ENCODE measurements around the gene PNO1. TPM values are rescaled to one million over a fixed set of nuclear protein-coding genes. Genes with fewer than 3 reads are reported as not detected.

The PNO1 gene
- total RNA-seq, 1 donor from 2014 or later: 14.2 TPM

DNA sequence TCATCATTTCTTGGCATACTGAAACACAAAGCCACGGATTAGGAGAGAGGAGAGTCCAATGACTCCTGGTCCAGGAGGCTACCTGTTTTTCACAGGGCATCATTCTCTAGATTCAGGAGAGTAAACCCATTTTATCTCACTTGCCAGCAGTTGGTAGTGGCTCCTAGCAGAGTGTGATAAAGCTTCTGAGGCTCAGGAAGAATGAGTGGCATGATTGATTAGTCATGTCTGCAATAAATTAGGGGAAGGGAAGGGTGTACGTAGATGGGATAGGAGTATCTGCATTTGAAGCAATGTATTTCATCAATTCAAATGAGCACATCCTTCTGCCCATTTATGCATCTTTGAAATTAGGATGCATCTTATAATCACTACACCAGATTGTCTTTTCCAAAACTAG lies 31.1 kb upstream of the PNO1 start:
- no peak overlapping the region for H3K4me3 Mint-ChIP-seq

DNA sequence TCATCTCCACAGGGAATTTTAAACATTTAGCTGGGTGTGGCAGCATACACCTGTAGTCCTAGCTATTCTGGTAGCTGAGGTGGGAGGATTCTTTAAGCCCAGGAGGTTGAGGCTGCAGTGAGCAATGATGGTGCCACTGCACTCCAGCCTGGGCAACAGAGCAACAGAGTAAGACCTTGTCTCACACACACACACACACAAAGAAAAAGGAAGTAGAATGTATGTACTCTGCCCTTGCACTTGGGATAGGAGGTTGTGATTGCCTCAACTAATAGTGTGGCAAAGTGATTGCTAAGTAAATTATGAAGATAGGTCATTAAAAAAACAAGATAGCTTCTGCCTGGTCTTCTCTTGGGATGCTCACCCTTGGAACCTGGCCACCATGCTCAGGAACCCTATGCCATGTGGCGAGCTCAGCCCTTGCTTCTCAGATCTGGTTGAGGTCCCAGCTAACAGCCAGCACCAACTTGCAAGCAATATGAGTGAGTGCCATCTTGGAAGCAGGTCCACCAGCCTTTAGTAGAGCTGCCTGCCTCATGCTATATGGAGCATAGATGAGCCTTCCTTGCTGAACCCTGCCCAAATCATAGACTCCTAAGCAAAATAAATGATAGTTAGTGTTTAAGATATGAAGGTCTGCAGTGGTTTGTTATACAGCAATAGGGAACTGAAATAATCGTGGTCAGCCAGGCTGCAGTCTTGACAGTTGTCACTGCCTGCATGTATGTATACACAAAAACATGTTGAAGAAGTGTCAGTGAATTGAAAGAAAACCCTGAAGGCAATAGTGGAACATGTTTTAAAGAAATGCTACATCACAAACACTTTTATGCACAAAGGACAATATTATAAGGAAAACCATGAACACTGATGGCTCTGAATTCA lies 30.1 kb upstream of the PNO1 start:
- Mint-ChIP-seq H3K4me1 (peaks cover 5% of the 10 kb centered on the region), H3K36me3 (peaks cover 11% of the 10 kb centered on the region), H3K9me3 (no peaks in the 10 kb centered on the region), H3K27ac (no peak overlapping the region), H3K27me3 (ENCODE audit: low read depth) (no peaks in the 10 kb centered on the region), H3K4me3 (no peak overlapping the region)
- no peak for DNase-seq (ENCODE audit: low spot score in 2 of 2, unreplicated experiment in 2 of 2)
- TF ChIP-seq, protein P1, sequence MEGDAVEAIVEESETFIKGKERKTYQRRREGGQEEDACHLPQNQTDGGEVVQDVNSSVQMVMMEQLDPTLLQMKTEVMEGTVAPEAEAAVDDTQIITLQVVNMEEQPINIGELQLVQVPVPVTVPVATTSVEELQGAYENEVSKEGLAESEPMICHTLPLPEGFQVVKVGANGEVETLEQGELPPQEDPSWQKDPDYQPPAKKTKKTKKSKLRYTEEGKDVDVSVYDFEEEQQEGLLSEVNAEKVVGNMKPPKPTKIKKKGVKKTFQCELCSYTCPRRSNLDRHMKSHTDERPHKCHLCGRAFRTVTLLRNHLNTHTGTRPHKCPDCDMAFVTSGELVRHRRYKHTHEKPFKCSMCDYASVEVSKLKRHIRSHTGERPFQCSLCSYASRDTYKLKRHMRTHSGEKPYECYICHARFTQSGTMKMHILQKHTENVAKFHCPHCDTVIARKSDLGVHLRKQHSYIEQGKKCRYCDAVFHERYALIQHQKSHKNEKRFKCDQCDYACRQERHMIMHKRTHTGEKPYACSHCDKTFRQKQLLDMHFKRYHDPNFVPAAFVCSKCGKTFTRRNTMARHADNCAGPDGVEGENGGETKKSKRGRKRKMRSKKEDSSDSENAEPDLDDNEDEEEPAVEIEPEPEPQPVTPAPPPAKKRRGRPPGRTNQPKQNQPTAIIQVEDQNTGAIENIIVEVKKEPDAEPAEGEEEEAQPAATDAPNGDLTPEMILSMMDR (IDR thresholded peaks at IDR 0.05; ENCODE audit: unreplicated experiment): no peak

More for the DNA sequence above, 31.1 kb upstream of the PNO1 start:
- TF ChIP-seq, protein P1 (IDR thresholded peaks at IDR 0.05; ENCODE audit: unreplicated experiment): no peak
- Mint-ChIP-seq H3K9me3 (no peaks in the 10 kb centered on the region), H3K4me1 (peaks cover 13% of the 10 kb centered on the region), H3K27ac (no peak overlapping the region), H3K36me3 (peaks cover 11% of the 10 kb centered on the region), H3K27me3 (ENCODE audit: low read depth) (no peaks in the 10 kb centered on the region)
- DNase-seq (ENCODE audit: low spot score in 2 of 2, unreplicated experiment in 2 of 2): no peak

DNA sequence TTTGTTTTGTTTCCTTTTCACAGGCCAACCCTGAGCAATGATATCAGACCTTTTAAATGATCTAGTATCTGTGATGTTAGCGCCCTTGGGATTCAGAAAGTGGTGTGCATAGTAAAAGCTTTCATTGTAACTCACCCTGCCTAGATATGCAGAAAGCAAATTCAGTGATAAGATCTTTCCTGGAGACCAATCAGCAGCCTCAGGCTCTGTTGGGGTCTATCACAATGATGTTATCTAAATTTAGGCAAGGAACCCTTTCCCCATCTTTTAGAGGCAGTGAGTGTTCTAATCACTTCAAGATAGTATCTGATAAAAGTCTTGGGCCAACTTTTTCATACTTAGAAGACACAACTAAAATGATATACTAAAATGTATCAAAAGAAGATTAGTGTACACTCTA lies 23.6 kb upstream of the PNO1 start:
- H3K9me3 Mint-ChIP-seq: no peaks in the 10 kb centered on the region
- no peaks in the 10 kb centered on the region for H3K4me1 Mint-ChIP-seq
- H3K36me3 Mint-ChIP-seq: peaks cover 24% of the 10 kb centered on the region
- no peak for DNase-seq (ENCODE audit: low spot score in 2 of 2, unreplicated experiment in 2 of 2)
- TF ChIP-seq, protein P1 (IDR thresholded peaks at IDR 0.05; ENCODE audit: unreplicated experiment): no peak
- H3K4me3 Mint-ChIP-seq: no peak overlapping the region
- H3K27ac Mint-ChIP-seq: no peak overlapping the region
- H3K27me3 Mint-ChIP-seq (ENCODE audit: low read depth): no peaks in the 10 kb centered on the region

DNA sequence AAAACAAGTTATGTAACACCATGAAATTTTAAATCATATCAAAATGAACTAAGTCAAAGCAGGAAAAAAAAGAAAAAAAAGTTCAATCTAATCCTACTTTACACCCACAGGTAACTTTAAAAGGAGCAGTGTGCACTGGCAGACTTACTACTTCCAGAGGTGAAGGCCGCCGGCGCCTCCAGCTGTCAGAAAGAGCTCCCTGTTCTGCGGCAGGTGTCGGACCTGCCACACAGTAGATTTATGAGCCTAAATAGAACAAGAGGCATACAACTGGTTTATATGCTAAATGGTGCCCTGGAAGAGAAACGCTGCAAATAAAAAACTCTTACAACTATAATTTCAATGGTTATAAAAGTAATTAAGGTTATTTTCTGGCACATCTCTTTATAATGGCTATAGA lies 23.1 kb upstream of the PNO1 start:
- DNase-seq (ENCODE audit: low spot score in 2 of 2, unreplicated experiment in 2 of 2): no peak
- H3K4me3 Mint-ChIP-seq: no peak overlapping the region
- peaks cover 24% of the 10 kb centered on the region for H3K36me3 Mint-ChIP-seq
- H3K27ac Mint-ChIP-seq: no peak overlapping the region
- H3K27me3 Mint-ChIP-seq (ENCODE audit: low read depth): no peaks in the 10 kb centered on the region
- H3K4me1 Mint-ChIP-seq: no peaks in the 10 kb centered on the region
- TF ChIP-seq, protein P1 (IDR thresholded peaks at IDR 0.05; ENCODE audit: unreplicated experiment): no peak
- H3K9me3 Mint-ChIP-seq: no peaks in the 10 kb centered on the region

DNA sequence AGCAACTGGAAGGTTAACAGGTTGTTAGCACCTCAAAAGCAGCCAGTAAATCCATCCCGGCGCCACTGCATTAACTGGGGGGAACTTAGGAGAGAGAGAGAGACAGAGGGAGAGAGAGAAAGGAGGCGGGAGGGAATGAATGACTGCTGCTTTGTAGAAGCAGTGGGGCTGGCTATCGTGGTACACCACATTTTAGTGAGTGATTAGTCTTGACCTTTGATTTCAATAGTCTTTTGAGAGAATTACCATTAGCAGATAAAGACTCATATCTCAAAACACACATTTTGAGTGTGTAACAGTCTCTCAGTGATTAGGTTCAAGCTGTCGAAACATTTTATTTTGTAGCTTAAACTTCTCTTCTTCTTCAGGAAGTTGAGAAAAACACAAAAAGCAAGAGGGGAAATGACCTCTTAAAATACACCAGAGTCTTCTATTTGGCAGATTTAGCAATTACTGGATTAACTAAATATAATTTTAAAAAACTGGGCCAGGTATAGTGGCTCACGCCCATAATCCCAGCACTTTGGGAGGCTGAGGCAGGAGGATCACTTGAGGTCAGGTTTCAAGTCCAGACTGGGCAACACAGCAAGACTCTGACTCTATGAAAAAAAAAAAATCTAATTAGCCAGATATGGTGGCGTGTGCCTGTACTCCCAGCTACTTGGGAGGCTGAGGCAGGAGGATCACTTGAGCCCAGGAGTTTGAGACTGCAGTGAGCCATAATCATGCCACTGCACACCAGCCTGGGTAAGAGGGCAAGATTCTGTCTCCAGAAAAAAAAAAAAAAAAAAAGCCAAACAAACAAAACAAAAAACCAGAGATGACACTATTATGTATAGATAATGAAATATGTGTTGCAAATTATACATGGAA lies 22.0 kb upstream of the PNO1 start:
- TF ChIP-seq, protein P1 (IDR thresholded peaks at IDR 0.05; ENCODE audit: unreplicated experiment): no peak
- Mint-ChIP-seq H3K27me3 (ENCODE audit: low read depth) (no peaks in the 10 kb centered on the region), H3K4me1 (no peaks in the 10 kb centered on the region), H3K27ac (no peak overlapping the region), H3K9me3 (no peaks in the 10 kb centered on the region), H3K36me3 (peaks cover 23% of the 10 kb centered on the region), H3K4me3 (no peak overlapping the region)
- DNase-seq (ENCODE audit: low spot score in 2 of 2, unreplicated experiment in 2 of 2): no peak
